ENCODE measurements around the gene TFPI.

- no peak for TF ChIP-seq CTCF (IDR thresholded peaks at IDR 0.05)
- no peak for TF ChIP-seq POLR2A (IDR thresholded peaks at IDR 0.05)
These were observed 83.5 kb downstream of the TFPI start for GRCh38 chr2:187470698-187471097.
